GM13976 (cell line): ENCODE results near the gene GJD3.
A peak's percentile ranks its signal among the peaks of the same experiment; 100 is the strongest.
"Not testable (repeated sequence)": the region's sequence is repeated elsewhere in the genome, so short reads cannot be mapped to it uniquely, and the experiment has no call there.

Experiments
- DNase-seq: peaks from one replicate; pipeline ENCODE4 v3.0.0; 2012; ENCODE audit warnings: low spot score
- CTCF ChIP-seq: IDR thresholded peaks from 2 replicates; pipeline ENCODE4 v1.5.1; 2012; ENCODE audit warnings: borderline replicate concordance, mild to moderate bottlenecking; ENCODE audit not compliant: insufficient read depth; ENCODE audit errors: extremely low read depth, missing control alignments, control extremely low read depth
- in situ Hi-C: fragments of 300-500 bp; cut with MboI; formaldehyde crosslinking; loops from one replicate; pipeline ENCODE4 v1.12.0; 2022; ENCODE audit warnings: low sequenced_read_pairs, mixed read lengths, inconsistent platforms; ENCODE audit not compliant: unreplicated experiment

Gene GJD3

GRCh38 chr17:40364121-40364861 is at the start of gene GJD3:
Gene GJD3, minus strand, starts transcription at chr17:40364737. Its CDS starts 922 bp downstream, at chr17:40363815.
- in situ Hi-C loops = loop anchor here (5.0 kb wide), 1 partner anchor 168 kb away; no protein-coding TSS in a partner anchor
- no peak for TF ChIP-seq CTCF
- DNase-seq = peak; percentile 18

GRCh38 chr17:40414312-40414711 is 49.8 kb upstream of the GJD3 start:
- in situ Hi-C loops, DNase-seq: not testable (repeated sequence)

- no peak for DNase-seq
- TF ChIP-seq CTCF = no peak
- in situ Hi-C loops = no loop called here
Observed at GRCh38 chr17:40412880-40413279, 48.3 kb upstream of the GJD3 start.

GRCh38 chr17:40411821-40412220 is 47.3 kb upstream of the GJD3 start:
- no peak for DNase-seq
- in situ Hi-C loops = no loop called here
- TF ChIP-seq CTCF = no peak

GRCh38 chr17:40410082-40410481 is 45.5 kb upstream of the GJD3 start:
- in situ Hi-C loops = no loop called here
- TF ChIP-seq CTCF = no peak
- DNase-seq = no peak

- in situ Hi-C loops, DNase-seq: not testable (repeated sequence)
Observed at GRCh38 chr17:40409540-40409939, 45.0 kb upstream of the GJD3 start.

- TF ChIP-seq CTCF = no peak
- DNase-seq = no peak
- in situ Hi-C loops = no loop called here
Observed at GRCh38 chr17:40407460-40407859, 42.9 kb upstream of the GJD3 start.

GRCh38 chr17:40404003-40404402 is 39.5 kb upstream of the GJD3 start:
- TF ChIP-seq CTCF = no peak
- in situ Hi-C loops = no loop called here
- no peak for DNase-seq
